ENCODE results near the gene CCDC149. TPM values are rescaled to one million over a fixed set of nuclear protein-coding genes. Genes with fewer than 3 reads are reported as not detected.

The CCDC149 gene
- total RNA-seq, 1 experiment from 2014 or later: 5.3 TPM

GRCh38 chr4:24923002-24923401 lies 10.2 kb upstream of the CCDC149 start:
- Histone ChIP-seq H3K9me2 (ENCODE audit: insufficient read depth) (no peaks in the 10 kb centered on the region), H3K79me2 (ENCODE audit: insufficient read depth, low read length) (no peaks in the 10 kb centered on the region), H3K4me2 (ENCODE audit: low read length) (no peak overlapping the region), H3K36me3 (ENCODE audit: control insufficient read depth in 1 of 2, insufficient read depth in 2 of 2, low read length in 2 of 2) (no peaks in the 10 kb centered on the region), H3K9ac (ENCODE audit: low read length) (no peak overlapping the region), H3K27ac (ENCODE audit: low read depth, low read length) (no peak overlapping the region), H3K4me3 (replicated peaks in 1 of 2; ENCODE audit: low read depth in 1 of 2, low read length in 2 of 2) (no peak overlapping the region), H2AFZ (ENCODE audit: low read depth, low read length, poor library complexity, severe bottlenecking) (no peak overlapping the region), H3K4me1 (ENCODE audit: control insufficient read depth in 1 of 2, insufficient read depth in 2 of 2, low read length in 2 of 2) (no peaks in the 10 kb centered on the region), H3K9me3 (ENCODE audit: control insufficient read depth in 1 of 2, insufficient read depth in 1 of 2, low read depth in 1 of 2, low read length in 2 of 2) (no peaks in the 10 kb centered on the region), H3K27me3 (ENCODE audit: insufficient read depth, low read length) (peaks cover 11% of the 10 kb centered on the region), H4K20me1 (ENCODE audit: insufficient read depth) (no peaks in the 10 kb centered on the region)
- POLR2A ChIA-PET: no interaction called here
- RAD21 ChIA-PET (ENCODE audit: low non-redundant PET in 1 of 2, low total read pairs in 2 of 2, uncharacterized antibody in 2 of 2, unreplicated experiment in 2 of 2): no interaction called here
- no TSS peak for BruUV-seq (replicated peaks)
- DNase-seq (ENCODE audit: low read depth, low spot score): no peak
- no peak for ATAC-seq
- CTCF ChIA-PET: no interaction called here
- no peak for TF ChIP-seq ATF3 (IDR thresholded peaks at IDR 0.05)
- TF ChIP-seq SRF (IDR thresholded peaks at IDR 0.05; ENCODE audit: low read depth): no peak
- no peak for TF ChIP-seq CEBPB (IDR thresholded peaks at IDR 0.05; ENCODE audit: low read depth)
- TF ChIP-seq JUND (IDR thresholded peaks at IDR 0.05): no peak
- no peak for TF ChIP-seq POLR2A (IDR thresholded peaks at IDR 0.05; ENCODE audit: borderline replicate concordance, extremely low read depth, insufficient read depth, insufficient read length)
- no peak for TF ChIP-seq CTCF (IDR thresholded peaks at IDR 0.05 in 2 of 3, conservative IDR thresholded peaks at IDR 0.05 in 1 of 3; ENCODE audit: borderline replicate concordance in 1 of 3, insufficient read depth in 1 of 3, low read depth in 2 of 3, low read length in 2 of 3)
- TF ChIP-seq CBX3 (IDR thresholded peaks at IDR 0.05; ENCODE audit: low read depth): no peak
- no peak for TF ChIP-seq EZH2phosphoT487 (IDR thresholded peaks at IDR 0.05; ENCODE audit: borderline replicate concordance)
- TF ChIP-seq YY1 (IDR thresholded peaks at IDR 0.05; ENCODE audit: extremely low read depth, insufficient replicate concordance, low read depth, low read length): no peak
- TF ChIP-seq RAD21 (IDR thresholded peaks at IDR 0.05; ENCODE audit: low read depth): no peak
- TF ChIP-seq FOSL1 (IDR thresholded peaks at IDR 0.05; ENCODE audit: low read depth): no peak
- no peak for TF ChIP-seq SP1 (IDR thresholded peaks at IDR 0.05; ENCODE audit: low read depth)
- TF ChIP-seq ZBTB33 (IDR thresholded peaks at IDR 0.05; ENCODE audit: extremely low read depth, insufficient replicate concordance, low read length): no peak
- no peak for TF ChIP-seq EGR1 (IDR thresholded peaks at IDR 0.05; ENCODE audit: low read depth)
- no peak for TF ChIP-seq POLR2AphosphoS5 (IDR thresholded peaks at IDR 0.05; ENCODE audit: low read depth, low read length)
- no peak for TF ChIP-seq ZNF274 (IDR thresholded peaks at IDR 0.05; ENCODE audit: low read depth, low read length)
- TF ChIP-seq EZH2 (IDR thresholded peaks at IDR 0.05): no peak
- intact Hi-C loops (cut with micrococcal nuclease): no loop called here
